ENCODE data around the gene ROCK2.
"Not testable (repeated sequence)": the region's sequence is repeated elsewhere in the genome, so short reads cannot be mapped to it uniquely, and the experiment has no call there.

ROCK2 gene

DNA sequence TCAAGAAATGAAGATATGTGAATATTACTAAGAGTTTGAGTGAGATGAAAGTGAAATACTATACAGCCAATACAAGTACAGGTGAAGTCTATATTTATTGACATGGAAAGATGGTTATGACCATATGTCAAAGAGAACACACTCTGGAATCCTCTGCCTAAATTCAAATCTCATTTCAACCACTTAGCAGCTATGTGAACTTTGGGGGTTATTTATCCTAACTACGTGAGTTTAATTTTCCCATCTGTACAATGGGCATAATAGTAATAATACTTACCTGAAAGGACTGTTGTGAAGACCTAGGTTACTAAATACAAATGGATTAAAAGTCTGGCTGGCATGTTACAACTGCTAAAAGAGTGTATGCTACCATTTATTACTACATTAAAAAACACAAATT, 79.6 kb downstream of the ROCK2 start:
- TF ChIP-seq, protein P1, sequence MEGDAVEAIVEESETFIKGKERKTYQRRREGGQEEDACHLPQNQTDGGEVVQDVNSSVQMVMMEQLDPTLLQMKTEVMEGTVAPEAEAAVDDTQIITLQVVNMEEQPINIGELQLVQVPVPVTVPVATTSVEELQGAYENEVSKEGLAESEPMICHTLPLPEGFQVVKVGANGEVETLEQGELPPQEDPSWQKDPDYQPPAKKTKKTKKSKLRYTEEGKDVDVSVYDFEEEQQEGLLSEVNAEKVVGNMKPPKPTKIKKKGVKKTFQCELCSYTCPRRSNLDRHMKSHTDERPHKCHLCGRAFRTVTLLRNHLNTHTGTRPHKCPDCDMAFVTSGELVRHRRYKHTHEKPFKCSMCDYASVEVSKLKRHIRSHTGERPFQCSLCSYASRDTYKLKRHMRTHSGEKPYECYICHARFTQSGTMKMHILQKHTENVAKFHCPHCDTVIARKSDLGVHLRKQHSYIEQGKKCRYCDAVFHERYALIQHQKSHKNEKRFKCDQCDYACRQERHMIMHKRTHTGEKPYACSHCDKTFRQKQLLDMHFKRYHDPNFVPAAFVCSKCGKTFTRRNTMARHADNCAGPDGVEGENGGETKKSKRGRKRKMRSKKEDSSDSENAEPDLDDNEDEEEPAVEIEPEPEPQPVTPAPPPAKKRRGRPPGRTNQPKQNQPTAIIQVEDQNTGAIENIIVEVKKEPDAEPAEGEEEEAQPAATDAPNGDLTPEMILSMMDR (conservative IDR thresholded peaks at IDR 0.05) = no peak
- no peak for TF ChIP-seq ZFX (IDR thresholded peaks at IDR 0.05)
- no peak overlapping the region for H3K27ac ChIP-seq

DNA sequence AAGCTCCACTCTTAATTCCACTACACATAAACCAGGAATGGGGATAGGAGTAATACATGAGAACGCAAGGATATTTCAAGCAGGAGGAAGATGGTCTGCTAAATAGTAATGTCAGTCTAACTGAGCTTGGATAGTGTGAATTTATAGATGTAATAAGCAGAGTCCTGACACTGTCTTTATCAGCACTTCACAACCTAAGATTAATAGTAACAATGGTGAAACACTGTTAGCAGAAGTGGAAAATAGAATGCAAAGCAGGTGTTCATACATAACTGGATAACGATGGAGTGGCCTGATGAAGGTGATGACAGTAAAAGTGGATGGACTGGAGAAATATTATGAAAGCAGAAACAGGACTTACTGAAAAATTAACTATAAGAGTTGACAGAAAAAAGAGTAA, 80.4 kb downstream of the ROCK2 start:
- TF ChIP-seq ZFX (IDR thresholded peaks at IDR 0.05) = no peak
- TF ChIP-seq, protein P1 (conservative IDR thresholded peaks at IDR 0.05) = no peak

DNA sequence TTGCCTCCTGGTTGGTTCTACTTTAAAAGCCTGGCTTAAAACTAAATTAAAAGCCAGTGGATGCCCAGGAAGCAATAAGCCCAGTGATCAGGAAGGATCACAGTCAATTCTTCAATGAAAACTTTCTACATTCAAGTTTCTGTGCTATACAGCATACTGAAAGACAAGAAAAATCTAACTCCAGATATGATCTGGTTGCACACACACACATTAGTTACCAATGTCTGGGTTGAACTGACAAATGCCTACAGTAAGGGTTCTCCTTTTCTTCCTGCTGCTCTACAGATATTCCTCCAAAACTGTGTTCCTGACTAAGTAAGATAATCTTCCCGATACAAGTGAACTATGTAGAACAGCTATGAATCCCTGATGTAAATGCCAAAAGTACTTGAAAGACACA, 81.3 kb downstream of the ROCK2 start:
- no peak for TF ChIP-seq ZFX (IDR thresholded peaks at IDR 0.05)
- TF ChIP-seq, protein P1 (conservative IDR thresholded peaks at IDR 0.05) = no peak
- H3K27ac ChIP-seq = no peak overlapping the region

More for the DNA sequence above, 80.4 kb downstream of the ROCK2 start:
- no peak overlapping the region for H3K27ac ChIP-seq

DNA sequence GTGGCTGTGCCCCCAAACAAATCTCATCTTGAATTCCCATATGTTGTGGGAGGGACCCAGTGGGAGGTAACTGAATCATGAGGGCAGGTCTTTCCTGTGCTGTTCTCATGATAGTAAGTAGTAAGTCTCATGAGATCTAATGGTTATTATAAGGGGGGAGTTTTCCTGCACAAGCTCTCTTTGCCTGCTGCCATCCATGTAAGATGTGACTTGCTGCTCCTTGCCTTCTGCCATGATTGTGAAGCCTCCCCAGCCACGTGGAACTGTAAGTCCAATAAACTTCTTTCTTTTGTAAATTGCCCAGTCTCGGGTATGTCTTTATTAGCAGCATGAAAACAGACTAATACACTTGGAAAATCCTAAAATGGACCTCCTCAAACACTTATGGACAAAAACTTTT, 82.0 kb downstream of the ROCK2 start:
- H3K27ac ChIP-seq = not testable (repeated sequence)

DNA sequence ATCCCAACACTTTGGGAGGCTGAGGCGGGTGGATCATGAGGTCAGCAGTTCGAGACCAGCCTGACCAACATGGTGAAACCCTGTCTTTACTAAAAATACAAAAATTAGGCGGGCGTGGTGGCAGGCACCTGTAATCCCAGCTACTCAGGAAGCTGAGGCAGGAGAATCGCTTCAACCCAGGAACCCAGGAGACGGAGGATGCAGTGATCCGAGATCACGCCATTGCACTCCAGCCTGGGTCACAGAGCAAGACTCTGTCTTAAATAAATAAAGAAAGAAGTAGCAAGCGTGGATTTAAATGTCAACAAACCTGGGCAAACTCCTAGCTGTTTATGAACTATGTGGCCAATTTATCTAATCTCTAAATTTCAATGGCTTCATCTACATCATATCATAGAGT, 82.9 kb downstream of the ROCK2 start:
- H3K27ac ChIP-seq = not testable (repeated sequence)

DNA sequence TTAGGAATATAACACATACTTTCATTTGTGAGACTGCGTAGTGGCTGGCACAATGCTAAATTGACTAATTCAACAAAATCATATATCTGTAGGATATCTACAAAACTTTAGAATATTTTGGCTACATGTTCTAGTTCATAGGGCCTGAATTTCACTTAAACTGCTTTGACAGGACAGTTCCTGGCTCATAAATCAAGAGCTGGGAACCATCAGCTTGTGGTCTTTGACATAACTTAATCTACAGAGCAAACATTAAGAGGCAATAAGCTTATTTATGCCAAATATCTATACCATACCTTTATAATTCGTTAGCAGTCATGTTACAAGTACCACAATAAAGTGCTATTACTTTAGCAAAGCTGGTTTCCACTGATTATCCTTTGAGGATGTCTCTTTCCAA, 83.5 kb downstream of the ROCK2 start:
- TF ChIP-seq ZFX (IDR thresholded peaks at IDR 0.05) = no peak
- TF ChIP-seq, protein P1 (conservative IDR thresholded peaks at IDR 0.05) = no peak
- no peak overlapping the region for H3K27ac ChIP-seq

DNA sequence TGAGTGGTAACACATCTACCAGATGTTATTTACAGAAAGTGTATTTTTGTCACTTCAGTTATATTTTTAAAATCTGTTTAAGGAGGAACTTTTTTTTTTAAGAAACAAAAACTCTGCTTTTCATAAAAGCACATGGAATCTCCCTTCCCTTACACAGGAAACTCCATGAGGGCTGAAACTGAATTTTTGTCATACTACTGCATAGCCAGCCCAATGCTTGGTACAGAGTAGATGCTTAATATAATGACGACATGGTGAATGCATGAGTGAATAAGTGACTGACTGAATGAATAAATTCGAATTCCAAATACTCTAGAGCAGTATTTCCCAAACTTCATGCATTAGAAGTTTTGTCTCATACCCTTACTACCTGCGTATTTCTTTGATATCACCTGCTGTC, 86.5 kb downstream of the ROCK2 start:
- TF ChIP-seq ZFX (IDR thresholded peaks at IDR 0.05) = no peak
- TF ChIP-seq, protein P1 (conservative IDR thresholded peaks at IDR 0.05) = no peak
- H3K27ac ChIP-seq = no peak overlapping the region

DNA sequence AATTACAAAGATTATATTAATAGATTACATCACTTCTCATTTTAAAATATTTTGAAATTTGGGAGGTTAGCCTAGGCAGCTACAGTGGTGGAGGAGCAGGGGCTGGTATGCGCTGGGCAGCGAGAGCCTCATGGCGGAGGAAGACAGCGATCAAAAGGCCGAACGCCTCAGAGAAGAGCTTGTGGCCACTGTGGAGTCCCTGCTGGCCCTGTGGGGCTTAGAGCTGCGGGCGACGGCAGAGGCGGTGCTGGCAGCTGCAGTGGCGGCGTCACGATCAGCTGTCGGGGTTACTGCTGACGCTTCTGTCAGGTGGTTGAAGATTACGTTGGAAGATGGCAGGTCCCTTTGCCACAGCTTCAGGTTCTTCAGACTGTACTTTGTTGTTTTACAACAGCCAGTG, 87.4 kb downstream of the ROCK2 start:
- TF ChIP-seq, protein P1 (conservative IDR thresholded peaks at IDR 0.05) = no peak
- TF ChIP-seq ZFX (IDR thresholded peaks at IDR 0.05) = no peak

DNA sequence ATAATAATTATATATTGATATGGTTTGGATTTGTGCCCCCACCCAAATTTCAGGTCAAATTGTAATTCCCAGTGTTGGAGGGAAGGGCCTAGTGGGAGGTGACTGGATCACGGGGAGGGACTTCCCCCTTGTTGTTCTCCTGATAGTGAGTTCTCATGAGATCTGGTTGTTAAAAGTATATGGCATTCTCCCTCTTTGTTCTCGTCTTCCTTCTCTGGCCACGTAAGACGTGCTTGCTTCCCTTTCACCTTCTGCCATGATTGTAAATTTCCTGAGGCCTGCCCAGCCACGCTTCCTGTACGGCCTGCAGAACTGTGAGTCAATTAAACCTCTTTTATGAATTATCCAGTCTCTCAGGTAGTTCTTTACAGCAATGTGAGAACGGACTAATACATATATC, 88.3 kb downstream of the ROCK2 start:
- H3K27ac ChIP-seq = no peak overlapping the region
- no peak for TF ChIP-seq ZFX (IDR thresholded peaks at IDR 0.05)
- TF ChIP-seq, protein P1 (conservative IDR thresholded peaks at IDR 0.05) = no peak

More for the DNA sequence above, 87.4 kb downstream of the ROCK2 start:
- H3K27ac ChIP-seq = no peak overlapping the region

Data from C4-2B (cell line).